ENCODE results near the gene ADGRB3. TPM values are rescaled to one million over a fixed set of nuclear protein-coding genes. Genes with fewer than 3 reads are reported as not detected.

Gene ADGRB3
- total and polyA plus RNA-seq, 7 donors, result 0.10 to 0.39 (median 0.21) TPM; not detected in 1

DNA sequence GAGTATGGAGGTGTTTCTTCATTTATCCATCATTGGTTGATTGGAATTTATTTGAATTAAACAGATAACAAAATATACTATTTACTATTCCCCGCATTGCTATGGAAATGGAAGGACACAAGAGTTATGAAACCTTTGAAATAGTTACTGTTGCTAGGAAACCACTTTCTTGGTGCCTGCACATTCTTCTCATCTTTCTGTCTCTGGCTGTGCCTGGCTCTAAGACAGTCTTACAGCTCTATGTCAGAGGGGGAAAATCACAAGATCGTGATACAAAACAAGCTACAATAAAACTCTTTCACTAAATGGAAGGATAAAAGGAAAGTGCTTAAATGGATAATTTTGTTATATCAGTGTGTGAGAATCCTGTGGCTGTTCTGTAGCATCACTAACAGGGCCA, 708.8 kb downstream of the ADGRB3 start:
- no peak for DNase-seq
- 39 to 48% (median 39%) methylated on average over 2 of the region's 2 CpGs for WGBS, 3 donors
- TF ChIP-seq, protein P1, sequence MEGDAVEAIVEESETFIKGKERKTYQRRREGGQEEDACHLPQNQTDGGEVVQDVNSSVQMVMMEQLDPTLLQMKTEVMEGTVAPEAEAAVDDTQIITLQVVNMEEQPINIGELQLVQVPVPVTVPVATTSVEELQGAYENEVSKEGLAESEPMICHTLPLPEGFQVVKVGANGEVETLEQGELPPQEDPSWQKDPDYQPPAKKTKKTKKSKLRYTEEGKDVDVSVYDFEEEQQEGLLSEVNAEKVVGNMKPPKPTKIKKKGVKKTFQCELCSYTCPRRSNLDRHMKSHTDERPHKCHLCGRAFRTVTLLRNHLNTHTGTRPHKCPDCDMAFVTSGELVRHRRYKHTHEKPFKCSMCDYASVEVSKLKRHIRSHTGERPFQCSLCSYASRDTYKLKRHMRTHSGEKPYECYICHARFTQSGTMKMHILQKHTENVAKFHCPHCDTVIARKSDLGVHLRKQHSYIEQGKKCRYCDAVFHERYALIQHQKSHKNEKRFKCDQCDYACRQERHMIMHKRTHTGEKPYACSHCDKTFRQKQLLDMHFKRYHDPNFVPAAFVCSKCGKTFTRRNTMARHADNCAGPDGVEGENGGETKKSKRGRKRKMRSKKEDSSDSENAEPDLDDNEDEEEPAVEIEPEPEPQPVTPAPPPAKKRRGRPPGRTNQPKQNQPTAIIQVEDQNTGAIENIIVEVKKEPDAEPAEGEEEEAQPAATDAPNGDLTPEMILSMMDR (IDR thresholded peaks at IDR 0.05), result no peak
- Histone ChIP-seq H3K4me3 (no peak overlapping the region), H3K4me1 (no peaks in the 10 kb centered on the region), H3K36me3 (ENCODE audit: insufficient read depth in 1 of 2, low read depth in 1 of 2) (no peaks in the 10 kb centered on the region), H3K27ac (no peak overlapping the region), H3K27me3 (ENCODE audit: insufficient read depth in 3 of 3, low read length in 2 of 3) (no peaks in the 10 kb centered on the region), H3K9me3 (no peaks in the 10 kb centered on the region)
- no peak for ATAC-seq
- intact Hi-C loops (cut with DNase I), result no loop called here

DNA sequence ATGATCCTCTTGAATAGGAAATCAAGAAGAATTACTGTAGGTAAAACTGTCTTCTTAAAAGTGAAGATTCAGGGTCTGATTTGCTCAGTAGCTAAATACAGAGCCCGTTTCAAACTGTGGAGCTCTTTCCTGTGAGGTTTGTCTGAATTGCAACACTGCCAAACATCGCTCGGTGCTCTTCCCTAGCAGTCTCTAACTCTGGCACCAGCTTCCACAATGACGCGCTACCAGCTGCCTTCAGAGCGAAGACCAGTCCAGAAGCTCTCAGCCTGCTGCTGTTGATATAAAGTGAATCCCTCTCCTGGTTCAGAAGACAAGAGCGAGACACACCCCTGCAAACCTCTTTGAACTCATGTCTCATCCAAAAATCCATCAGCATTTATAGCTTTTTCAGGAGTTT, 714.7 kb downstream of the ADGRB3 start:
- Histone ChIP-seq H3K36me3 (ENCODE audit: insufficient read depth in 1 of 2, low read depth in 1 of 2) (no peaks in the 10 kb centered on the region), H3K4me3 (no peak overlapping the region), H3K4me1 (no peaks in the 10 kb centered on the region), H3K27ac (no peak overlapping the region), H3K9me3 (no peaks in the 10 kb centered on the region), H3K27me3 (ENCODE audit: insufficient read depth in 3 of 3, low read length in 2 of 3) (no peaks in the 10 kb centered on the region)
- intact Hi-C loops (cut with DNase I), result no loop called here
- DNase-seq (peak; percentile 10 to 50), ATAC-seq (no peak)
- TF ChIP-seq, protein P1 (IDR thresholded peaks at IDR 0.05), result no peak
- WGBS, 3 donors, result 21 to 33% (median 24%) methylated on average over 7 of the region's 7 CpGs

DNA sequence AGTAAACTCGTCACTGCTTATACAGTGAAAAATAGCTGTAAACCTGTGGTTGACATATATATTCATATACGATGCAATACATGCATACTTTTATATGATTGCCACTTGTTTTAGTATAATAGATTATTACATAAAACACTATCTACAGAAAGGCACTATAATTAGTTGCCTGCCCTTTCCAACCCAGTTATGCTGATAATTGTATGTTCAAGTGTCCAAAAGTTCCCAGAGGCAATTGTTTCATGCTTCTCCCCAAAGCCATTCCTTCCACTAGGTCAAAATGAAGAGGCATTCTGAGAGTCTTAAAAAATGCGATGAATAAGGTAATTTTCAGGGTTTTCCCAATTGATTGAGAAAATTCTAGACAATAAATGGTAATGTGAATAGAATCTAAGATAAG, 727.1 kb downstream of the ADGRB3 start:
- no peaks in the 10 kb centered on the region for H3K4me1 ChIP-seq
- intact Hi-C loops (cut with DNase I), result no loop called here
- no peak for DNase-seq
- H3K9me3 ChIP-seq, result no peaks in the 10 kb centered on the region
- H3K27me3 ChIP-seq (ENCODE audit: insufficient read depth in 3 of 3, low read length in 2 of 3), result no peaks in the 10 kb centered on the region
- no peaks in the 10 kb centered on the region for H3K36me3 ChIP-seq (ENCODE audit: insufficient read depth in 1 of 2, low read depth in 1 of 2)
- WGBS, 3 donors, result 87 to 89% (median 88%) methylated on average over 3 of the region's 3 CpGs
- no peak overlapping the region for H3K4me3 ChIP-seq
- H3K27ac ChIP-seq, result no peak overlapping the region
- TF ChIP-seq, protein P1 (IDR thresholded peaks at IDR 0.05), result no peak
- no peak for ATAC-seq

DNA sequence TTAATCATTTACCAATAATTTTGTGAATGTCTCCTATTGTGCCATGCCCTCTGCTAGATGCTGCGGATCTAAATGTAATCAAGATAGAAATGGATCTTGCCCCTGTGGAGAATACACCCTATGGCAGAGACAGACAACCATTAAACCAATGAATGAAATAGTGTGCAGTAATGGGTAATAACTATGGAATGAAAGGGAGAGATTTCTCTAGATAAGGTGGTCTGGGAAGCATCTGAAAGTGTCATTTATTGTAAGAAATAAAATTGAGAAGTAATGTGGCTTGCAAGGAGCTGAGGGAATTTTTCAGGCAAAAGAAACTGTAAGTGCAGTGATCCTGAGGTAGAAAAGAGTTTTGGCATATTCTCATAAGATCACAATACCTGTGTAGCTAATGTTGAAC, 731.7 kb downstream of the ADGRB3 start:
- no peaks in the 10 kb centered on the region for H3K4me1 ChIP-seq
- no peaks in the 10 kb centered on the region for H3K27me3 ChIP-seq (ENCODE audit: insufficient read depth in 3 of 3, low read length in 2 of 3)
- H3K27ac ChIP-seq, result no peak overlapping the region
- 68 to 83% (median 81%) methylated on average over 1 of the region's 1 CpG for WGBS, 3 donors
- intact Hi-C loops (cut with DNase I), result no loop called here
- no peak overlapping the region for H3K4me3 ChIP-seq
- H3K36me3 ChIP-seq (ENCODE audit: insufficient read depth in 1 of 2, low read depth in 1 of 2), result no peaks in the 10 kb centered on the region
- TF ChIP-seq, protein P1 (IDR thresholded peaks at IDR 0.05), result no peak
- H3K9me3 ChIP-seq, result no peaks in the 10 kb centered on the region
- ATAC-seq (no peak), DNase-seq (no peak)

DNA sequence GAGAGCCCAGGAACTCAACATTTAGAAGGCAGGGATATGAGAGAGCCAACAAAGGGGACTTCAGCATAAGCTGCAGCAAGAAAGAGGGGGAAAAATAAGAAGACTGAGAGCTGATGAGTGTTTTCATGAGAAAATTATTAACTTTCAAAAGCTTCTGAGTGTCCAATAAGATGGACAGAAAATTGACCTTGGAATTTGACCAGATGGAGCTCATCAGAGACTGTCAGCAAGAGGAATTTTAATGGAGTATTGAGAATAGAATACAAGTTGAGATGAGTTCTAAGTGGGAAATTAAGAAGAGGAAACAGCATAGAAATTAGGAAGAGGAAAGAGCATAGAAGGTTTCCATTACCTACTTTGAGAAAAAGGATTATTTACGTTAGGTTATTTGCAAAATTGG, 733.5 kb downstream of the ADGRB3 start:
- H3K36me3 ChIP-seq (ENCODE audit: insufficient read depth in 1 of 2, low read depth in 1 of 2), result no peaks in the 10 kb centered on the region
- WGBS, 3 donors, result 76 to 92% (median 89%) methylated on average over 1 of the region's 1 CpG
- no peak for ATAC-seq
- no peaks in the 10 kb centered on the region for H3K27me3 ChIP-seq (ENCODE audit: insufficient read depth in 3 of 3, low read length in 2 of 3)
- TF ChIP-seq, protein P1 (IDR thresholded peaks at IDR 0.05), result no peak
- no peak overlapping the region for H3K4me3 ChIP-seq
- H3K4me1 ChIP-seq, result no peaks in the 10 kb centered on the region
- no peak for DNase-seq
- H3K9me3 ChIP-seq, result no peaks in the 10 kb centered on the region
- intact Hi-C loops (cut with DNase I), result no loop called here
- no peak overlapping the region for H3K27ac ChIP-seq

All from psoas muscle (tissue), 8 donors.